Panc1 (cell line): ENCODE data around the gene GRPR. TPM values are rescaled to one million over a fixed set of nuclear protein-coding genes. Genes with fewer than 3 reads are reported as not detected.

Experiments used
- ATAC-seq: fragments of 200-7000 bp; cut with Tn5 transposase; 2 replicates; pipeline ENCODE4 v1.9.1; 2020; ENCODE audit warnings: mild to moderate bottlenecking, moderate library complexity
- BruUV-seq: library from RNA; stranded (reverse); fragments of 400-500 nt; replicated peaks from 2 replicates; lab custom pipeline; 2021; lab: Mats Ljungman, UMichigan
- CTCF ChIA-PET: fragments of 300-600 bp; sonication (Branson Sonifier 250); formaldehyde crosslinking; loops from one replicate; lab custom pipeline; 2022; ENCODE audit warnings: antibody characterized with exemption; lab: Charles Lee
- POLR2A ChIA-PET: fragments of 300-600 bp; sonication (Branson Sonifier 250); formaldehyde crosslinking; loops from one replicate; lab custom pipeline; 2022; ENCODE audit warnings: antibody characterized with exemption; lab: Charles Lee
- DNase-seq: peaks from one replicate; pipeline ENCODE4 v3.0.0-alpha.2; 2010; ENCODE audit warnings: low read depth, low spot score
- H3K27ac ChIP-seq: 2 replicates; pipeline ENCODE4 v1.5.1; 2011; ENCODE audit warnings: mild to moderate bottlenecking, low read length, inconsistent platforms
- H3K27me3 ChIP-seq: fragments of 200-500 bp; sonication (Bioruptor generic); 2 replicates; pipeline ENCODE4 v1.6.0; 2014; ENCODE audit warnings: low read length, inconsistent platforms; ENCODE audit not compliant: control insufficient read depth, insufficient read depth
- H3K36me3 ChIP-seq: fragments of 200-500 bp; sonication (Bioruptor generic); 2 replicates; pipeline ENCODE4 v1.5.1; 2014; ENCODE audit warnings: inconsistent platforms, mild to moderate bottlenecking, low read length, moderate library complexity; ENCODE audit not compliant: control insufficient read depth, insufficient read depth
- H3K4me1 ChIP-seq: 2 replicates; pipeline ENCODE4 v1.5.1; 2011; ENCODE audit warnings: inconsistent platforms, mild to moderate bottlenecking, low read length, moderate library complexity; ENCODE audit not compliant: control insufficient read depth, insufficient read depth
- H3K4me3 ChIP-seq, 2 experiments: 2 replicates each; pipeline ENCODE4 v1.5.1; 2011 to 2012; ENCODE audit warnings: low read depth in 2 of 2, low read length in 2 of 2, mild to moderate bottlenecking in 2 of 2, inconsistent platforms in 1 of 2, moderate library complexity in 1 of 2
- H3K9me3 ChIP-seq: fragments of 200-500 bp; sonication (Bioruptor generic); 2 replicates; pipeline ENCODE4 v1.5.1; 2014; ENCODE audit warnings: low read depth, mild to moderate bottlenecking, inconsistent platforms, low read length, moderate library complexity; ENCODE audit not compliant: control insufficient read depth, insufficient read depth
- POLR2AphosphoS5 ChIP-seq: IDR thresholded peaks from 2 replicates; pipeline ENCODE4 v1.6.1; 2012; ENCODE audit warnings: mild to moderate bottlenecking, low read depth, low read length, moderate library complexity
- SIN3A ChIP-seq: IDR thresholded peaks from 2 replicates; pipeline ENCODE4 v1.6.1; 2012; ENCODE audit warnings: low read depth, mild to moderate bottlenecking, low read length, moderate library complexity, borderline replicate concordance; ENCODE audit not compliant: insufficient read depth
- TCF7L2 ChIP-seq: IDR thresholded peaks from 2 replicates; pipeline ENCODE4 v1.6.1; 2011; ENCODE audit warnings: mild to moderate bottlenecking, low read depth, low read length, inconsistent platforms
- in situ Hi-C: cut with HindIII; loops from 2 replicates; pipeline ENCODE4 v1.10.0; 2016; ENCODE audit warnings: low sequenced_read_pairs, low pct_unique_long_range_greater_than_20kb
- intact Hi-C: fragments of 100-400 bp; cut with micrococcal nuclease; formaldehyde crosslinking; loops from one replicate; pipeline ENCODE4 v1.10.0; 2022; ENCODE audit not compliant: unreplicated experiment
- total RNA-seq: library from RNA; stranded (reverse); gene quantifications from one replicate; pipeline ENCODE4 v1.2.1, GENCODE V29; 2021; ENCODE audit not compliant: unreplicated experiment
- TF ChIP-seq, protein P1 (sequence below): fragments of 450-650 bp; IDR thresholded peaks from 2 replicates; pipeline ENCODE4 v1.5.1; 2017; ENCODE audit warnings: mild to moderate bottlenecking
- TF ChIP-seq, protein P2 (sequence below), 2 experiments: IDR thresholded peaks; 2 replicates each; pipeline ENCODE4 v1.6.1; 2011 to 2012; ENCODE audit warnings: low read depth in 2 of 2, control low read depth in 1 of 2, low read length in 1 of 2, mild to moderate bottlenecking in 1 of 2, moderate library complexity in 1 of 2; ENCODE audit not compliant: insufficient read depth in 1 of 2

The GRPR gene
- total RNA-seq, 1 experiment from 2014 or later = not detected

DNA sequence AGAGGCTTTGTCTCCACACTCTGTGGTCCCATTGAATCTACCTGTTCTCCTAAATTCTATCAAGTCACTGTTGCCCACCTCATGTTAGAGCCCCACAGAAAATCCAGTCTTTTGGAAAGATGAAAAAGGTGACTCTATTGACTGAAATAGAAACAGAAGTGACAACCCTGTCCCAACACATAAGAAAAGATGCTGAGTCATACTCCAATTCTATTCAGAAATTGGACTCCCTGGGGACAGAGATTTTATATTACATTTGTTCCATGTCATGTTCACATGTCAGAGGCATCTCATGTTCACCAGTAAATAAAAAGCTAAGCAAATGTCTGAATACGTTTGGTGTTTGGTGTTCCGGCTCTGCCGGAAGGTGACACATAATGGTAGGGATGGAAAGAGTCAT lies 2.9 kb upstream of the GRPR start:
- BruUV-seq = no TSS peak
- POLR2A ChIA-PET = no interaction called here
- no peak for ATAC-seq
- H3K9me3 ChIP-seq = no peaks in the 10 kb centered on the region
- in situ Hi-C loops = no loop called here
- DNase-seq = no peak
- TF ChIP-seq POLR2AphosphoS5 (no peak), SIN3A (no peak), TCF7L2 (no peak)
- TF ChIP-seq, protein P1, sequence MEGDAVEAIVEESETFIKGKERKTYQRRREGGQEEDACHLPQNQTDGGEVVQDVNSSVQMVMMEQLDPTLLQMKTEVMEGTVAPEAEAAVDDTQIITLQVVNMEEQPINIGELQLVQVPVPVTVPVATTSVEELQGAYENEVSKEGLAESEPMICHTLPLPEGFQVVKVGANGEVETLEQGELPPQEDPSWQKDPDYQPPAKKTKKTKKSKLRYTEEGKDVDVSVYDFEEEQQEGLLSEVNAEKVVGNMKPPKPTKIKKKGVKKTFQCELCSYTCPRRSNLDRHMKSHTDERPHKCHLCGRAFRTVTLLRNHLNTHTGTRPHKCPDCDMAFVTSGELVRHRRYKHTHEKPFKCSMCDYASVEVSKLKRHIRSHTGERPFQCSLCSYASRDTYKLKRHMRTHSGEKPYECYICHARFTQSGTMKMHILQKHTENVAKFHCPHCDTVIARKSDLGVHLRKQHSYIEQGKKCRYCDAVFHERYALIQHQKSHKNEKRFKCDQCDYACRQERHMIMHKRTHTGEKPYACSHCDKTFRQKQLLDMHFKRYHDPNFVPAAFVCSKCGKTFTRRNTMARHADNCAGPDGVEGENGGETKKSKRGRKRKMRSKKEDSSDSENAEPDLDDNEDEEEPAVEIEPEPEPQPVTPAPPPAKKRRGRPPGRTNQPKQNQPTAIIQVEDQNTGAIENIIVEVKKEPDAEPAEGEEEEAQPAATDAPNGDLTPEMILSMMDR = no peak
- TF ChIP-seq, protein P2, sequence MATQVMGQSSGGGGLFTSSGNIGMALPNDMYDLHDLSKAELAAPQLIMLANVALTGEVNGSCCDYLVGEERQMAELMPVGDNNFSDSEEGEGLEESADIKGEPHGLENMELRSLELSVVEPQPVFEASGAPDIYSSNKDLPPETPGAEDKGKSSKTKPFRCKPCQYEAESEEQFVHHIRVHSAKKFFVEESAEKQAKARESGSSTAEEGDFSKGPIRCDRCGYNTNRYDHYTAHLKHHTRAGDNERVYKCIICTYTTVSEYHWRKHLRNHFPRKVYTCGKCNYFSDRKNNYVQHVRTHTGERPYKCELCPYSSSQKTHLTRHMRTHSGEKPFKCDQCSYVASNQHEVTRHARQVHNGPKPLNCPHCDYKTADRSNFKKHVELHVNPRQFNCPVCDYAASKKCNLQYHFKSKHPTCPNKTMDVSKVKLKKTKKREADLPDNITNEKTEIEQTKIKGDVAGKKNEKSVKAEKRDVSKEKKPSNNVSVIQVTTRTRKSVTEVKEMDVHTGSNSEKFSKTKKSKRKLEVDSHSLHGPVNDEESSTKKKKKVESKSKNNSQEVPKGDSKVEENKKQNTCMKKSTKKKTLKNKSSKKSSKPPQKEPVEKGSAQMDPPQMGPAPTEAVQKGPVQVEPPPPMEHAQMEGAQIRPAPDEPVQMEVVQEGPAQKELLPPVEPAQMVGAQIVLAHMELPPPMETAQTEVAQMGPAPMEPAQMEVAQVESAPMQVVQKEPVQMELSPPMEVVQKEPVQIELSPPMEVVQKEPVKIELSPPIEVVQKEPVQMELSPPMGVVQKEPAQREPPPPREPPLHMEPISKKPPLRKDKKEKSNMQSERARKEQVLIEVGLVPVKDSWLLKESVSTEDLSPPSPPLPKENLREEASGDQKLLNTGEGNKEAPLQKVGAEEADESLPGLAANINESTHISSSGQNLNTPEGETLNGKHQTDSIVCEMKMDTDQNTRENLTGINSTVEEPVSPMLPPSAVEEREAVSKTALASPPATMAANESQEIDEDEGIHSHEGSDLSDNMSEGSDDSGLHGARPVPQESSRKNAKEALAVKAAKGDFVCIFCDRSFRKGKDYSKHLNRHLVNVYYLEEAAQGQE (IDR thresholded peaks at IDR 0.05; ENCODE audit: insufficient read depth in 1 of 2, low read depth in 2 of 2, low read length in 1 of 2) = no peak
- intact Hi-C loops = loop anchor here (10.0 kb wide), 1 partner anchor 574 kb away; no protein-coding TSS in a partner anchor
- H3K36me3 ChIP-seq = no peaks in the 10 kb centered on the region
- H3K27ac ChIP-seq = no peak overlapping the region
- no peaks in the 10 kb centered on the region for H3K4me1 ChIP-seq
- H3K27me3 ChIP-seq = no peaks in the 10 kb centered on the region
- CTCF ChIA-PET = no interaction called here
- no peak overlapping the region for H3K4me3 ChIP-seq

DNA sequence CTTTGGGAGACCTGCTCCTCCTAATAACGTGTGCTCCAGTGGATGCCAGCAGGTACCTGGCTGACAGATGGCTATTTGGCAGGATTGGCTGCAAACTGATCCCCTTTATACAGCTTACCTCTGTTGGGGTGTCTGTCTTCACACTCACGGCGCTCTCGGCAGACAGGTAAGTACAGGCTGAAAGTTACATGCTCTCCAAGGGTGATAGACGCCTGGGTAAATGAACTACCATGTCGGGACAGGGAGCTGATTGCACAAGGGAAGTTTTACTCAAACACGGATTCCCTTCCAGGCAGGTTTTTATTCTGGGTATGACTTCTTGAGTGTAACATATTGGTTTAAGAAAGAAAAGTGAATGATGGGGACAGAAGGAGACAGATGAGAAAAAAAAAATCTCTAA lies 836 bp downstream of the GRPR start:
- DNase-seq (no peak), ATAC-seq (no peak)
- Histone ChIP-seq H3K36me3 (no peaks in the 10 kb centered on the region), H3K27ac (no peak overlapping the region), H3K9me3 (no peaks in the 10 kb centered on the region), H3K27me3 (no peaks in the 10 kb centered on the region), H3K4me1 (no peaks in the 10 kb centered on the region), H3K4me3 (no peak overlapping the region)
- no TSS peak for BruUV-seq
- ChIA-PET POLR2A (no interaction called here), CTCF (no interaction called here)
- TF ChIP-seq, protein P1 = no peak
- no peak for TF ChIP-seq SIN3A
- TF ChIP-seq, protein P2 (IDR thresholded peaks at IDR 0.05; ENCODE audit: insufficient read depth in 1 of 2, low read depth in 2 of 2, low read length in 1 of 2) = no peak
- TF ChIP-seq POLR2AphosphoS5 = no peak
- TF ChIP-seq TCF7L2 = no peak
- in situ Hi-C loops (no loop called here), intact Hi-C loops (loop anchor here (10.0 kb wide), 1 partner anchor 571 kb away; no protein-coding TSS in a partner anchor)
